Smooth muscle cell (in vitro differentiated cells): ENCODE measurements around the gene SGK1. TPM values are rescaled to one million over a fixed set of nuclear protein-coding genes. Genes with fewer than 3 reads are reported as not detected.

Experiments used
- DNase-seq: peaks from one replicate; lab custom pipeline; 2025; ENCODE audit not compliant: unreplicated experiment; lab: John Stamatoyannopoulos, UW
- H2AFZ ChIP-seq: fragments of 200-600 bp; sonication (generic); 2 replicates; pipeline ENCODE4 v1.6.0; 2016; ENCODE audit warnings: antibody characterized with exemption, low read depth, mild to moderate bottlenecking
- H3F3A ChIP-seq: fragments of 200-600 bp; sonication (generic); 2 replicates; pipeline ENCODE4 v1.6.0; 2017; ENCODE audit warnings: antibody characterized with exemption, low read depth
- H3K27ac ChIP-seq: fragments of 200-600 bp; sonication (generic); 2 replicates; pipeline ENCODE4 v1.5.1; 2016; ENCODE audit warnings: low read depth, mild to moderate bottlenecking
- H3K27me3 ChIP-seq: fragments of 200-600 bp; sonication (generic); 2 replicates; pipeline ENCODE4 v1.6.1; 2016; ENCODE audit warnings: low read depth, mild to moderate bottlenecking
- H3K36me3 ChIP-seq: fragments of 200-600 bp; sonication (generic); 2 replicates; pipeline ENCODE4 v1.5.1; 2016; ENCODE audit warnings: low read depth
- H3K4me1 ChIP-seq: fragments of 200-600 bp; sonication (generic); 2 replicates; pipeline ENCODE4 v1.5.1; 2016; ENCODE audit warnings: low read depth
- H3K4me2 ChIP-seq: fragments of 200-600 bp; sonication (generic); 2 replicates; pipeline ENCODE4 v1.6.0; 2016; ENCODE audit warnings: mild to moderate bottlenecking
- H3K4me3 ChIP-seq: fragments of 200-600 bp; sonication (generic); 2 replicates; pipeline ENCODE4 v1.5.1; 2016; ENCODE audit warnings: mild to moderate bottlenecking
- H3K79me2 ChIP-seq: fragments of 200-600 bp; sonication (generic); 2 replicates; pipeline ENCODE4 v1.6.0; 2016; ENCODE audit warnings: low read depth, mild to moderate bottlenecking
- H3K9ac ChIP-seq: fragments of 200-600 bp; sonication (generic); 2 replicates; pipeline ENCODE4 v1.6.0; 2016; ENCODE audit warnings: low read depth
- H3K9me3 ChIP-seq: fragments of 200-600 bp; sonication (generic); replicated peaks from 2 replicates; pipeline ENCODE4 v1.5.1; 2016; ENCODE audit warnings: low read depth
- H4K20me1 ChIP-seq: fragments of 200-600 bp; sonication (generic); 2 replicates; pipeline ENCODE4 v1.6.0; 2016; ENCODE audit warnings: low read depth
- CTCF ChIP-seq: fragments of 200-600 bp; sonication (generic); IDR thresholded peaks from 2 replicates; pipeline ENCODE4 v1.5.1; 2017; ENCODE audit warnings: borderline replicate concordance, mild to moderate bottlenecking, antibody characterized with exemption; ENCODE audit not compliant: insufficient read depth, poor library complexity, severe bottlenecking
- WGBS: methylation state at CpG from one replicate; pipeline ENCODE4 v1.1.7; 2016; ENCODE audit warnings: low lambda C conversion rate; 5-methylcytosine and 5-hydroxymethylcytosine counted together
- polyA plus RNA-seq: library from polyadenylated mRNA; unstranded; fragments of >200 nt; fragmentation: Nextera tagmentation; extraction: Ambion mirVana; gene quantifications from 2 replicates; pipeline ENCODE4 v1.2.1, GENCODE V29; 2016
- total RNA-seq: library from RNA; depleted of rRNA; stranded (reverse); fragments of >200 nt; gene quantifications from 2 replicates; pipeline ENCODE4 v1.2.3, GENCODE V29; 2014

SGK1 gene
- total and polyA plus RNA-seq, 2 experiments from 2014 or later, result 18.9 to 109 TPM

- Histone ChIP-seq H3K27ac (no peak overlapping the region), H3K79me2 (no peaks in the 10 kb centered on the region), H3F3A (no peaks in the 10 kb centered on the region), H3K4me1 (no peaks in the 10 kb centered on the region), H2AFZ (no peak overlapping the region), H3K4me2 (no peak overlapping the region), H3K36me3 (no peaks in the 10 kb centered on the region), H3K4me3 (no peak overlapping the region), H4K20me1 (peaks cover 8% of the 10 kb centered on the region), H3K27me3 (no peaks in the 10 kb centered on the region), H3K9me3 (no peaks in the 10 kb centered on the region), H3K9ac (no peak overlapping the region)
- DNase-seq, result no peak
- no peak for TF ChIP-seq CTCF
- 85% methylated on average over 5 of the region's 5 CpGs for WGBS
These were observed 152.2 kb downstream of the SGK1 start for GRCh38 chr6:134165561-134166201.

DNA sequence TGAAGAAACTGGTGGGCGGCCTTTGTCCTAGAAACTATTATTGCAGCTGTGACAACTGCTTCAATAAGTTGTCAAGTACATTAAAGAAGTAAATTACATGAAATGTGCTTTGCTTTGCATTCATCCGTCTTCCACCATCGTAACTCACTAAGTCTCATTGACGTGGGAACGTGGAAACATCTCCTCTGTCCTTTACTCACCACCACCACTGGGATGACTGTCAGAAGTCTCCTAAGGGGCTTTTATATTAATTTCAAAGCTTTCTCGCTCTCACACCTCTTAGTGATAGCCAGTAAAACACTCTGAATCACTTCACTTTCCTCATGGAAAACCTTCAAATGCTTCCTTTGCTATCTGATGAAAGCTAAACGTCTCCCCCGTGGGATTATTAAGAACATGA is 153.6 kb downstream of the SGK1 start:
- H3K9ac ChIP-seq, result no peak overlapping the region

GRCh38 chr6:134162932-134163331 is 155.0 kb downstream of the SGK1 start:
- WGBS, result 96% methylated on average over 3 of the region's 3 CpGs
- H3F3A ChIP-seq, result no peaks in the 10 kb centered on the region
- H4K20me1 ChIP-seq, result no peaks in the 10 kb centered on the region
- no peaks in the 10 kb centered on the region for H3K36me3 ChIP-seq
- H2AFZ ChIP-seq, result no peak overlapping the region
- no peak overlapping the region for H3K27ac ChIP-seq
- no peak for TF ChIP-seq CTCF
- no peak overlapping the region for H3K9ac ChIP-seq
- no peak overlapping the region for H3K4me3 ChIP-seq
- H3K4me1 ChIP-seq, result no peaks in the 10 kb centered on the region
- H3K4me2 ChIP-seq, result no peak overlapping the region
- DNase-seq, result no peak
- no peaks in the 10 kb centered on the region for H3K9me3 ChIP-seq
- no peaks in the 10 kb centered on the region for H3K79me2 ChIP-seq
- no peaks in the 10 kb centered on the region for H3K27me3 ChIP-seq

More for the DNA sequence above, 153.6 kb downstream of the SGK1 start:
- H3K4me3 ChIP-seq, result no peak overlapping the region
- no peaks in the 10 kb centered on the region for H3K9me3 ChIP-seq
- no peaks in the 10 kb centered on the region for H3K27me3 ChIP-seq
- no peaks in the 10 kb centered on the region for H3K36me3 ChIP-seq
- H4K20me1 ChIP-seq, result no peaks in the 10 kb centered on the region
- no peak for DNase-seq
- no peaks in the 10 kb centered on the region for H3K79me2 ChIP-seq
- no peak overlapping the region for H3K27ac ChIP-seq
- no peak overlapping the region for H3K4me2 ChIP-seq
- H2AFZ ChIP-seq, result no peak overlapping the region
- no peaks in the 10 kb centered on the region for H3F3A ChIP-seq
- no peak for TF ChIP-seq CTCF
- WGBS, result 56% methylated on average over 8 of the region's 8 CpGs
- H3K4me1 ChIP-seq, result no peaks in the 10 kb centered on the region

- H3F3A ChIP-seq, result no peaks in the 10 kb centered on the region
- H3K79me2 ChIP-seq, result no peaks in the 10 kb centered on the region
- no peak overlapping the region for H2AFZ ChIP-seq
- no peaks in the 10 kb centered on the region for H3K27me3 ChIP-seq
- H3K4me3 ChIP-seq, result no peak overlapping the region
- no peak overlapping the region for H3K9ac ChIP-seq
- H3K4me2 ChIP-seq, result no peak overlapping the region
- no peaks in the 10 kb centered on the region for H4K20me1 ChIP-seq
- no peak for TF ChIP-seq CTCF
- H3K36me3 ChIP-seq, result no peaks in the 10 kb centered on the region
- 11% methylated on average over 1 of the region's 1 CpG for WGBS
- DNase-seq, result no peak
- no peaks in the 10 kb centered on the region for H3K9me3 ChIP-seq
- H3K27ac ChIP-seq, result no peak overlapping the region
- H3K4me1 ChIP-seq, result no peaks in the 10 kb centered on the region
These were observed 156.9 kb downstream of the SGK1 start for GRCh38 chr6:134161041-134161440.
